VCaP (cell line): ENCODE measurements around the gene ECPAS.

Experiments used
- H3K27ac ChIP-seq: fragments of 450-650 bp; 2 replicates; pipeline ENCODE4 v1.5.1; 2017
- CTCF ChIP-seq: fragments of 450-650 bp; conservative IDR thresholded peaks from 2 replicates; pipeline ENCODE4 v1.5.1; 2017; ENCODE audit warnings: mild to moderate bottlenecking, moderate library complexity

Gene ECPAS

DNA sequence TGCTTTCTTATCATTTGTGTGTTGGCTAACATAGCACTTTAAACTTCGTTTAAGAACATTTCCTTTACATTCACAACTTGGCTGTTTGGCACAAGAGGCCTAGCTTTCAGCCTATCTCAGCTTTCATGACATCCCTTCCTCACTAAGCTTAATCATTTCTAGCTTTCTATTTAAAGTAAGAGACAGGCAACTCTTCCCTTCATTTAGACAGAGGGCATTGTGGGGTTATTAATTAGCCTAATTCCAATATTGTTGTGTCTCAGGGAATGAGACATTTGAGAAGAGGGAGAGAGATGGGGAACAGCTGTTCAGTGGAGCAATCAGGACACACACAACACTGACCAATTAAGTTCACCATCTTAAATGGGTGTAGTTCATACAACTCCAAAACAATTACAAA is 103.2 kb downstream of the ECPAS start:
- no peak for TF ChIP-seq CTCF

DNA sequence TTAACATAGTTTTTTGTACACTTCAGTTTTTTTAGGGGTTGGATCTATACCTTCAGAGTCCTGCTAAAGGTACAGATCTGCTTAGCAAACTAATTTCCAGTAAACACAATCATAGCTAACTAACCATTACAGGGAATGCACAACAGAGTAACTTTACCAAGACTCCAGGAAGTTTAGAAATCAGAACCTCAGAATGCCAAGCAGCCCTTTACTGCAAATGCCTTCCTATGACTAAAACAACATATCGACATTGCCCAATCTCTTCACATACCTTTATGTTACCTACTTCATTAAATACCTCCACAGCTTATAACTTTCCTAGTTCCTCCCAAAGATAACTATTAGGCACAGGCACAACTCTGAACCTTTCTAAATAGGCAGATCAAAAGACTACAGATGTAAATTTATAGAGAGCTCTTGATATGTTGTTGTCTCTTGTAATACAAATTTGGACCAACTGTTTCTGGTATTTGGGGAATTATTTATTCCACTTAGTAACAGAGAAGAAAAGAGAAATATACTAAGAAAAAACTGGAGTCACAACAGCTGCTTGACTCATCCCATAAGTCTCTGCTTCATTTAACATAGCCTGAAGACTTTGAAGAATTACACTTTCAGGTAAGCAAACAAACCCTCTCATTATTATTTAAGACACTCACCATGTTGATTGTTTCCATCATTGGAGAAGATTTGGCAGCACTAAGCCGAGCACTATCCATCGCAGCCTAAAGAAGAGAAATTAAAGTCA is 108.2 kb downstream of the ECPAS start:
- TF ChIP-seq CTCF, result no peak
- H3K27ac ChIP-seq, result no peak overlapping the region

More for the DNA sequence above, 103.2 kb downstream of the ECPAS start:
- H3K27ac ChIP-seq, result no peak overlapping the region

DNA sequence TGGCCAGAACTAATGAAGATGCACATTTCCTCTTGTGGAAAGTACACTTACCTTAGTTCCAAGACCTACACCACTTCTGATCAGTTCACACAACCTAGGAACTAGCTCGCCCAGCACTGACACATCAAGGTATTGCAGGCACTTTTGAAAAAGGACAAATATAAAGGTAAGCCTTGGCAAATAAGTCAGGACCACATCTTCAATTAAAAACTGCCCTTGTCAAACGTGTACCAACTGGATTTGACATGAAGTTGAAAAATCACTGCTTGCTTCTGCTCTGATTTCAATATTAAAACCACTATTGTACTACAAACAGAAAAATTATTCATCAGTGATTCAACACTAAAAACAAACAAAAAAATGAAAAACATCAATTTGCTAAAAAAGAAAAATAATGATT is 109.1 kb downstream of the ECPAS start:
- no peak overlapping the region for H3K27ac ChIP-seq
- TF ChIP-seq CTCF, result no peak

GRCh38 chr9:111372297-111372696 is 111.9 kb downstream of the ECPAS start:
- TF ChIP-seq CTCF, result no peak
- H3K27ac ChIP-seq, result no peak overlapping the region

DNA sequence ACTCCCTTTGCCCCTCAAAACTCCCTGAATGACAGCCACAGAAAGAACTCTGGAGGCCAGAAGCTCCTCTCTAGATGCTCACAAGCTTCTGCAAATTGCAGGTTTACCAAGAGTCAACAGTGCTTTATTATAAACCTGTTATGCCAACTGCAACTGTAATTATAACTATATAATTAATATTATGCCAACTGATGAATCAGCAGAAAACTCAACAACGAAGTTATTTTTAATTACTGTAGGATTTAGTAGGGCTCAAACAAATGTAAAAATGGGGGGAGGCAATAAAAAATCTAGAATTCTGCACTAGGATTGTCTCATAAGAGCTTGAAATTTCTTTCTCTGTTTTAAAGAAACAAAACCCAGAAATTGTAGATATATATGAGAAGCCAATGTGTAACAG is 117.2 kb downstream of the ECPAS start:
- no peak for TF ChIP-seq CTCF
- no peak overlapping the region for H3K27ac ChIP-seq

- no peak overlapping the region for H3K27ac ChIP-seq
- no peak for TF ChIP-seq CTCF
Observed at GRCh38 chr9:111362526-111362925, 121.7 kb downstream of the ECPAS start.

DNA sequence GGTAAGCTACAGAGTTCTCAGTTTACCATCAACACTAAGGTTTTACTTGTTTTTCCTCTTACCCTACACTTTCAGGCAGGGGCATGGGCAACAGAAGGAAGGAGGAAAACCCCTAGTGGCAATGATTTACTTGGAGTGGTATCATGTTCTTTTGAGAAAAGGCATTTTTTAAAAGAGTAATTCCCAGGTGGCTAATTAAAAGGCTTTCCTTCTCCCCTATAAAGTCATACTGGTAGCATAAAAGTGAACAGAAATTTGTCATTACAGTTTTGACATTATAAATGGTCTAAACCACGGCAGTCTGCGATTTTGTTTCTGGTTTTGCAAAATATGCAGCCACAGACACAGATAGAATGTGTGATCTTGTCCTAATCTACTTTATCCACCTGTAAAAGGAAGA is 123.3 kb downstream of the ECPAS start:
- H3K27ac ChIP-seq, result no peak overlapping the region
- TF ChIP-seq CTCF, result no peak
